Activated naive CD4-positive, alpha-beta T cell treated with anti-CD3 and anti-CD28 coated beads for 36 hours (primary cell): ENCODE data around the gene SLX4. TPM values are rescaled to one million over a fixed set of nuclear protein-coding genes. Genes with fewer than 3 reads are reported as not detected.

Experiments
- CTCF ChIA-PET: fragments of 350-600 bp; sonication (Branson Sonifier 250); formaldehyde crosslinking; loops from one replicate; lab custom pipeline; 2021; ENCODE audit warnings: antibody characterized with exemption; lab: Charles Lee
- DNase-seq: peaks from one replicate; pipeline ENCODE4 v3.0.0-alpha.2; 2020
- H3K27ac Mint-ChIP-seq: one replicate; pipeline ENCODE4 v1.8.0; 2021; ENCODE audit warnings: mild to moderate bottlenecking, mixed read lengths
- H3K27me3 Mint-ChIP-seq: one replicate; pipeline ENCODE4 v1.8.0; 2021; ENCODE audit warnings: low read depth, mixed read lengths
- H3K36me3 Mint-ChIP-seq: one replicate; pipeline ENCODE4 v1.8.0; 2021; ENCODE audit warnings: low read depth, mixed read lengths
- H3K4me1 Mint-ChIP-seq: one replicate; pipeline ENCODE4 v1.8.0; 2021; ENCODE audit warnings: low read depth, mixed read lengths
- H3K4me3 Mint-ChIP-seq: one replicate; pipeline ENCODE4 v1.8.0; 2021; ENCODE audit warnings: mild to moderate bottlenecking, moderate library complexity, mixed read lengths
- H3K9me3 Mint-ChIP-seq: one replicate; pipeline ENCODE4 v1.8.0; 2021; ENCODE audit warnings: mixed read lengths
- intact Hi-C: fragments of 100-400 bp; cut with micrococcal nuclease; formaldehyde crosslinking; loops from one replicate; pipeline ENCODE4 v1.15.1; 2023
- total RNA-seq, 2 experiments: library from RNA; stranded (reverse); gene quantifications; one replicate each; pipeline ENCODE4 v1.2.3, GENCODE V29; 2021

Gene SLX4
- total RNA-seq, 2 experiments from 2014 or later: 14.0 to 14.1 TPM

DNA sequence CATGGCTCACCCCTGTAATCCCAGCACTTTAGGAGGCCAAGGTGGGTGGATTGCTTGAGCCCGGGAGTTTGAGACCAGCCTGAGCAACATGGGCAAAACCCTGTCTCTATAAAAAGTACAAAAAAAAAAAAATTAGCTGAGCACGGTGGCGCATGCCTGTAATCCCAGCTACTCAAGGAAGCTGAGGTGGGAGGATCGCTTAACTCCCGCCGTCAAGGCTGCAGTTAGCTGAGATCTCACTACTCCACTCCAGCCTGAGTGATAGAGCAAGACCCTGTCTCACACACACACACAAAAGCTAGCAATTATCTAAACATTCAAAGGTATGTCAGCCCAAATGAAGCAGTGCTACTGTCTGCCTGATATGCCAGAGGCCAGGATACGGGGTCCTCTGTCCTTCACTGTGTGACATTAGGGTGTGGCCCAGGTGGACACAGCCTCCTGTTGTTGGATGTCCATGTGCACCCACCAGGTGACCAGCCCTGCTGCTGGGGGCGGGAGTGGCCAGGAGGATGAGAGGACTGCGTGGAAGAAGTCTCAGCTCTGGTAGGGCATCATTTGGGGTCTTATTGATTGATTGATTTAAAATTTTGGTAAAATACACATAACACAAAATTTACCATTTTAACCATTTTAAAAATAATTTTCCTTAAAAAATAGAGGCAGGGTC lies 38.1 kb downstream of the SLX4 start:
- Mint-ChIP-seq H3K27me3 (no peaks in the 10 kb centered on the region), H3K9me3 (peaks cover 8% of the 10 kb centered on the region)

GRCh38 chr16:3570420-3571062 lies 40.9 kb downstream of the SLX4 start:
- peaks cover 8% of the 10 kb centered on the region for H3K9me3 Mint-ChIP-seq
- H3K36me3 Mint-ChIP-seq: peaks cover 12% of the 10 kb centered on the region
- H3K4me3 Mint-ChIP-seq: no peak overlapping the region
- H3K4me1 Mint-ChIP-seq: peaks cover 21% of the 10 kb centered on the region
- intact Hi-C loops: no loop called here
- DNase-seq: no peak
- H3K27me3 Mint-ChIP-seq: no peaks in the 10 kb centered on the region
- H3K27ac Mint-ChIP-seq: peak overlapping the region; percentile 13
- CTCF ChIA-PET: interaction anchor here (0.7 kb wide), 1 partner anchor 127 kb away, joined by 3 read pairs; the partner anchor contains the start of genes NAA60 and ZNF597

More for the DNA sequence above, 38.1 kb downstream of the SLX4 start:
- peaks cover 35% of the 10 kb centered on the region for H3K4me1 Mint-ChIP-seq
- DNase-seq: no peak
- H3K27ac Mint-ChIP-seq: peak overlapping the region; percentile 41
- intact Hi-C loops: no loop called here
- peaks cover 15% of the 10 kb centered on the region for H3K36me3 Mint-ChIP-seq
- CTCF ChIA-PET: no interaction called here
- no peak overlapping the region for H3K4me3 Mint-ChIP-seq

DNA sequence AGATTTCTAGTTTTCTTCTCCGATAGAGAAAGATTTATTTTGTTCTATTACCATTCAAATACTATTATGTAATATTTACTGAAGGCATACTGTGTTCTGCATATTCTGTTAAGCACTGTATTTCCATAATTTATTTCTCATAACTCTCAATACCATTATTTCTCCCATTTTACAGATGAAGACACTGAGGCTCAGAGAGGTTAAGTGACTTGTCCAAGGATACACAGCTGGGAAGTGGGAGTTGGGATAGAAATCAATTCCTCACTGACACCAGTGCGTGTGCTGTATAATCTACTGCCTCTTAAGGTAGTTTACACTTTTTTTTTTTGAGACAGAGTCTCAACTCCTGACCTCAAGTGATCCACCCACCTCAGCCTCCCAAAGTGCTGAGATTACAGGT lies 41.6 kb downstream of the SLX4 start:
- Mint-ChIP-seq H3K9me3 (peaks cover 8% of the 10 kb centered on the region), H3K36me3 (peaks cover 12% of the 10 kb centered on the region), H3K27ac (no peak overlapping the region), H3K27me3 (no peaks in the 10 kb centered on the region), H3K4me1 (peaks cover 15% of the 10 kb centered on the region), H3K4me3 (no peak overlapping the region)
- intact Hi-C loops: no loop called here
- CTCF ChIA-PET: no interaction called here
- DNase-seq: no peak

DNA sequence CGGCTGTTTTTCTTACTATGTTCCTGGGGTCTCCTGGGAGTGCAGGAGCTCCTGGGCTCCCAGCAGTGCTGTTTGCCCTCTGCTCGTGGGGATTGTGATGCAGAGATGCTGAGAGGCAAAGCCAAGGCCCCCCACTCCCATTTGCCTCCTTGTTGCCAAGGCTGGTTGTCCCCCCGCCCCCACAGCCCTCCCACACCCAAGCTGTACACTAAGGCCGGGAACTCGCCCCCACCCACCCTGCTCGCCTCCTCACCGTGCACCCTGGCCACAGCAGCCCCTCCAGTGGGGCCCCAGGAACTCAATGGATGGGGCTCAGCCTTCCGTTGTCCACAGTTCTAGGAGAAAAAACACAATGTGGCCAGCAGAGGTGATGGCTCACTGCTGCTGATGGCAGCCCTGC lies 44.4 kb downstream of the SLX4 start:
- Mint-ChIP-seq H3K36me3 (peaks cover 10% of the 10 kb centered on the region), H3K4me3 (no peak overlapping the region), H3K27me3 (no peaks in the 10 kb centered on the region), H3K27ac (no peak overlapping the region), H3K4me1 (peaks cover 3% of the 10 kb centered on the region), H3K9me3 (peaks cover 8% of the 10 kb centered on the region)
- CTCF ChIA-PET: interaction anchor here (0.8 to 1.2 kb wide), 2 partner anchors 30 to 40 kb away, joined by 3 to 4 read pairs; no protein-coding TSS in a partner anchor
- intact Hi-C loops: no loop called here
- DNase-seq: no peak

DNA sequence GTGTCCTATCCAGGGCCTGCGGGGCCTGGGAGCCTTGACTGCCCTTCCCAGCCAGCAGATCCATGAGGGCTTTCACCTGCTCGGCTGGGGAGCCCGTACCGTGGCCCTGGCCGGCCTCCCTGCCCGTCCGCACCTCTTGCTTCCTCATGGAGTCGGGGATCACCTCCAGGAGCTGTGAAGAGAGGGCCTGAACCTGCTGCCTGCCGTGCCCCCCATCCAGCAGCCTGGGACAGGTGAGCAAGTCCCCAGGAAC lies 46.6 kb downstream of the SLX4 start:
- intact Hi-C loops: no loop called here
- Mint-ChIP-seq H3K4me1 (no peaks in the 10 kb centered on the region), H3K36me3 (peaks cover 1% of the 10 kb centered on the region), H3K27ac (no peak overlapping the region), H3K9me3 (no peaks in the 10 kb centered on the region), H3K27me3 (no peaks in the 10 kb centered on the region), H3K4me3 (no peak overlapping the region)
- no peak for DNase-seq
- CTCF ChIA-PET: no interaction called here

DNA sequence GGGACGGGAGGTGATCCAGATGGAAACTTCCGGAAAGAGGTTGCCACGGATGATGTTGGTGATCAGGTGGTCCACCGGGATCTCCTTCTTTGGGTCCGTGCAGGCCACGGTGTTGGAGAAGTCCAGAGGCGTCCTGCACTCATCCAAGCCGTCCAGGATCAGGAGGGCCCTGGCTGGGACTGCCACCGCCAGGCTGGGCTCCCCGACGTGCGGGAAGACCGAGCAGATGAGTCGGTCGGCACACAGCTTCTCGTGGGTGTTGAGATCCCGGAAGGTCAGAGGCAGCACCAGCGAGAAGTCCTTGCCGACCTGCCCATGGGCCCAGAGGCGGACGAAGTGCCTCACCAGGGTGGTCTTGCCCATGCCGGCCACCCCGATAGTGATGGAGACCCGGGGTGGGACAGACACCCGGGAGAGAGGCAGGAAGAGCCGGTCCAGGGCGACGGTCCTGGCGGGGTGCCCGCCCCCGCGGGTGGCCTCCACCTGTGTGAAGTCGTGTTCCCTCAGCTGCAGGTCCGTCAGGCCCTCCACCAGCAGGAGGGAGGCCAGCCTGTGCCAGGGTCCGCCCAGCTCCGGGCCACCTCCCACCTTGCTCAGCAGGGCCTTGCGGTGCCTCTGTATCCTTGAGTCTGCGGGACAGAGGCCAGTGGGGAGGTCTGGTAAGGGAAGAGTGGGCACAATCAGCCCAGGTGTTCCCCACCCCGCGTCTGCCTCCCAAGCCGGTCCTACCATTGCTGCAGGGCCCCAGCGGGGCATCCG lies 47.1 kb downstream of the SLX4 start:
- Mint-ChIP-seq H3K9me3 (no peaks in the 10 kb centered on the region), H3K27ac (no peak overlapping the region)
- CTCF ChIA-PET: no interaction called here

DNA sequence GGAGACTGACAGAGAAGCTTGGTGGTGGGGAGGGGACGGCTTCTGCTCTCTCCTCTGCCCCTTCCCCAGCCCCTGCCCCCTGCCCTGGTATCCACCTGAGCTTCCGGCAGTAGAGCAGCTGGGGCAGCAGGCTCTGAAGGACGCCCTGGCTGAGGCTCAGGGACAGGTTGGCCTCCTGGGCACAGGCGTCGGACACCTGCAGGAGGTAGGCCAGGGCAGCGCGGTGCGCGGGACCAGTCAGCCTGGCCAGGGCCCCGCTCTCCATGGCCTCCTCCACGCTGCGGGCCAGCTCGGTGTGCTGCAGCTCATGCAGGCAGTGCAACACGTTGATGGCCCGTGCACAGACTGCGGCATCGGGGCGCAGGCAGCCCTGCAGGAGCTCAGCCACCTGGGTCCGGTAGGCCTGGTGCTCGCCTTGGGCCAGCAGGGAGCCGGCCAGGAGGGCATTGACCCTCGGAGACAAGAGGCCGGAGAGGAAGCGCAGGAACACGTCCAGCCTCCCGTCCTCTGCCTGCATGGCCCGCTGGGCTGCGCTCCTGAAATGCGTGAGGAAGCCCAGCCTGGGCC lies 48.4 kb downstream of the SLX4 start:
- H3K27ac Mint-ChIP-seq: no peak overlapping the region
- H3K4me3 Mint-ChIP-seq: no peak overlapping the region
- CTCF ChIA-PET: no interaction called here

More for the DNA sequence above, 47.1 kb downstream of the SLX4 start:
- no peak for DNase-seq
- H3K36me3 Mint-ChIP-seq: peaks cover 1% of the 10 kb centered on the region
- no peak overlapping the region for H3K4me3 Mint-ChIP-seq
- H3K27me3 Mint-ChIP-seq: no peaks in the 10 kb centered on the region
- H3K4me1 Mint-ChIP-seq: no peaks in the 10 kb centered on the region
- intact Hi-C loops: no loop called here

DNA sequence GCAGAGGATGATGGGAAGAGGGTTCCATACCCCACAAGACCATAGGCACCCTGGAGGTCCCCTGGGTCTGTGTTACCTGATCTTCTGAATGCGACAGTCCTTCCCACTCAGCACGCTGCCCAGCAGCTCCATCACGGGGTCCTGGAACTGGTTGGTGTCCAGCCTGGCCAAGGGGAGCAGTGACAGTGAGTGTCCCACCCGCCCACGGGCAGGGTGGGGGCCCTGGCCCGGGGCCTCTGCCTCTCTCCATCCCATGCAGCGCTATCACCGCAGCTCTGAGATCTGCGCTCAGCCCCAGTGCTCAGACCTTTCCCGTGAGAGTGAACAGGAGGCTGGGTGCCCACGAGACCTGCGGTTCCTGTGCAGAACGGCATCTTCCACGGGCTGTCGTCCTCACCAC lies 49.8 kb downstream of the SLX4 start:
- no peak for DNase-seq
- no peaks in the 10 kb centered on the region for H3K27me3 Mint-ChIP-seq
- intact Hi-C loops: no loop called here
- no peaks in the 10 kb centered on the region for H3K4me1 Mint-ChIP-seq
- H3K9me3 Mint-ChIP-seq: no peaks in the 10 kb centered on the region
- no peak overlapping the region for H3K27ac Mint-ChIP-seq
- CTCF ChIA-PET: no interaction called here
- no peak overlapping the region for H3K4me3 Mint-ChIP-seq
- H3K36me3 Mint-ChIP-seq: peaks cover 16% of the 10 kb centered on the region

More for the DNA sequence above, 48.4 kb downstream of the SLX4 start:
- DNase-seq: no peak
- H3K9me3 Mint-ChIP-seq: no peaks in the 10 kb centered on the region
- no peaks in the 10 kb centered on the region for H3K4me1 Mint-ChIP-seq
- H3K27me3 Mint-ChIP-seq: no peaks in the 10 kb centered on the region
- intact Hi-C loops: no loop called here
- peaks cover 4% of the 10 kb centered on the region for H3K36me3 Mint-ChIP-seq

GRCh38 chr16:3554351-3554928 lies 57.0 kb downstream of the SLX4 start:
- CTCF ChIA-PET: no interaction called here
- no peaks in the 10 kb centered on the region for H3K9me3 Mint-ChIP-seq
- H3K4me1 Mint-ChIP-seq: no peaks in the 10 kb centered on the region
- H3K4me3 Mint-ChIP-seq: no peak overlapping the region
- no peaks in the 10 kb centered on the region for H3K27me3 Mint-ChIP-seq
- no peak overlapping the region for H3K27ac Mint-ChIP-seq
- intact Hi-C loops: no loop called here
- DNase-seq: no peak
- peaks cover 46% of the 10 kb centered on the region for H3K36me3 Mint-ChIP-seq

- H3K27ac Mint-ChIP-seq: no peak overlapping the region
- H3K4me1 Mint-ChIP-seq: no peaks in the 10 kb centered on the region
- CTCF ChIA-PET: no interaction called here
- no peak for DNase-seq
- intact Hi-C loops: no loop called here
- no peaks in the 10 kb centered on the region for H3K27me3 Mint-ChIP-seq
- H3K9me3 Mint-ChIP-seq: no peaks in the 10 kb centered on the region
- H3K4me3 Mint-ChIP-seq: no peak overlapping the region
- peaks cover 47% of the 10 kb centered on the region for H3K36me3 Mint-ChIP-seq
Observed at GRCh38 chr16:3553138-3553923, 58.1 kb downstream of the SLX4 start.

GRCh38 chr16:3550851-3551847 lies 60.3 kb downstream of the SLX4 start:
- intact Hi-C loops: no loop called here
- Mint-ChIP-seq H3K9me3 (no peaks in the 10 kb centered on the region), H3K27ac (no peak overlapping the region), H3K27me3 (no peaks in the 10 kb centered on the region), H3K4me1 (no peaks in the 10 kb centered on the region), H3K4me3 (no peak overlapping the region), H3K36me3 (peaks cover 32% of the 10 kb centered on the region)
- no peak for DNase-seq
- CTCF ChIA-PET: no interaction called here
